Measurements from ENCODE around the gene ZC3H18. TPM values are rescaled to one million over a fixed set of nuclear protein-coding genes. Genes with fewer than 3 reads are reported as not detected.

The ZC3H18 gene
- total and polyA plus RNA-seq, 10 of the 15 experiments (the other 5 are each of a cell fraction or from before 2014, with no cell fraction given) = 1.0 to 58.3 (median 22.4) TPM

- TF ChIP-seq CBX5 (IDR thresholded peaks at IDR 0.05; ENCODE audit: low read depth) (no peak), FOXM1 (IDR thresholded peaks at IDR 0.05; ENCODE audit: low read depth, low read length) (no peak), PML (IDR thresholded peaks at IDR 0.05; ENCODE audit: low read length) (peak; percentile 64; the same call in 1 of the 2 replicates), RAD21 (IDR thresholded peaks at IDR 0.05; ENCODE audit: insufficient read depth, low read depth, low read length) (no peak), WRNIP1 (IDR thresholded peaks at IDR 0.05; ENCODE audit: borderline replicate concordance, low read depth, low read length) (no peak), STAT3 (IDR thresholded peaks at IDR 0.05; ENCODE audit: low read depth, low read length) (no peak), CEBPZ (IDR thresholded peaks at IDR 0.05; ENCODE audit: low read depth, low read length) (no peak), SUPT20H (IDR thresholded peaks at IDR 0.05; ENCODE audit: borderline replicate concordance, control insufficient read depth, low read depth, low read length) (no peak), CTCF (IDR thresholded peaks at IDR 0.05 in 2 of 3, conservative IDR thresholded peaks at IDR 0.05 in 1 of 3; ENCODE audit: control insufficient read depth in 2 of 3, extremely low read depth in 1 of 3, insufficient read depth in 1 of 3, low read depth in 3 of 3, low read length in 3 of 3) (no peak), BRCA1 (IDR thresholded peaks at IDR 0.05; ENCODE audit: low read depth, low read length) (no peak), POLR2AphosphoS2 (IDR thresholded peaks at IDR 0.05; ENCODE audit: low read depth, low read length) (no peak), EZH2 (IDR thresholded peaks at IDR 0.05; ENCODE audit: borderline replicate concordance, control insufficient read depth, low read depth, low read length) (no peak), CHD4 (IDR thresholded peaks at IDR 0.05) (no peak), HDGF (IDR thresholded peaks at IDR 0.05) (no peak), MLLT1 (IDR thresholded peaks at IDR 0.05) (no peak), RCOR1 (conservative IDR thresholded peaks at IDR 0.05; ENCODE audit: low read depth, low read length) (no peak), REST (IDR thresholded peaks at IDR 0.05; ENCODE audit: low read depth, low read length) (no peak), SPI1 (IDR thresholded peaks at IDR 0.05; ENCODE audit: borderline replicate concordance, insufficient read depth, low read depth, low read length) (0 out of 2 replicates have a peak, but pooled peaks have one; percentile 9), SUZ12 (IDR thresholded peaks at IDR 0.05; ENCODE audit: unreplicated experiment) (no peak)
Observed at GRCh38 chr16:88569985-88570690, at the start of gene ZC3H18 (continued).

Measured in GM12878 (cell line).